ENCODE data around the gene HECTD2.
A peak's percentile ranks its signal among the peaks of the same experiment; 100 is the strongest.
"Not testable (repeated sequence)": the region's sequence is repeated elsewhere in the genome, so short reads cannot be mapped to it uniquely, and the experiment has no call there.

HECTD2 gene

GRCh38 chr10:91409869-91410637, at the start of gene HECTD2:
HECTD2 (plus strand) TSS chr10:91410344; CDS start chr10:91410439, 95 bp downstream.
- Histone ChIP-seq H3K27me3 (ENCODE audit: low read depth) (no peaks in the 10 kb centered on the region), H3K36me3 (replicated peaks) (no peaks in the 10 kb centered on the region), H3K4me3 (peak within 1 kb of the TSS; percentile 47), H3K4me1 (peaks cover 38% of the 10 kb centered on the region), H3K9me3 (no peaks in the 10 kb centered on the region)
- in situ Hi-C loops (cut with MboI; ENCODE audit: low sequenced_read_pairs), result no loop called here
- peak; percentile 62 to 74 for DNase-seq (ENCODE audit: low spot score in 2 of 2)

DNA sequence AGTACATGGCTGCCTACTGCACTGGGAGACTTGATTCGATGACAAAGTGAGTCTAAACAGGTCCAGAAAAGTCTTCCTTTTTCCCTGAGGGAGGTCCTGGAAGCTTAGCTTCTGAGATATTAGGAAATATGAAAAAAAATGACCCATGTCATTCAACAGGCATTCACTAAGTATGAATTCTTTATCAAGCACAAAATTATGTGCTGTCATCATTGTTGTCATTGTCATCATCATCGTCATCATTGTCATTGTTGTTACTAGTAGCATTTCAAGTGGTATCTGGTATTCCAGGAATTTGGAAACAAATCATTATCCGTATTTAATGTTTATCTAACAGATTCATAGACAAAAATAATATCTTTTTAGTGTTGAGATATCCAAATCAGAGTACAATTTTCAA, 49.7 kb upstream of the HECTD2 start:
- H3K27me3 ChIP-seq (ENCODE audit: low read depth), result peaks cover 5% of the 10 kb centered on the region; the same call in 1 of the 2 replicates
- H3K9me3 ChIP-seq, result no peaks in the 10 kb centered on the region
- H3K4me3 ChIP-seq, result no peak overlapping the region
- H3K36me3 ChIP-seq (replicated peaks), result no peaks in the 10 kb centered on the region
- in situ Hi-C loops (cut with MboI; ENCODE audit: low sequenced_read_pairs), result no loop called here
- DNase-seq (ENCODE audit: low spot score in 2 of 2), result no peak
- no peaks in the 10 kb centered on the region for H3K4me1 ChIP-seq

DNA sequence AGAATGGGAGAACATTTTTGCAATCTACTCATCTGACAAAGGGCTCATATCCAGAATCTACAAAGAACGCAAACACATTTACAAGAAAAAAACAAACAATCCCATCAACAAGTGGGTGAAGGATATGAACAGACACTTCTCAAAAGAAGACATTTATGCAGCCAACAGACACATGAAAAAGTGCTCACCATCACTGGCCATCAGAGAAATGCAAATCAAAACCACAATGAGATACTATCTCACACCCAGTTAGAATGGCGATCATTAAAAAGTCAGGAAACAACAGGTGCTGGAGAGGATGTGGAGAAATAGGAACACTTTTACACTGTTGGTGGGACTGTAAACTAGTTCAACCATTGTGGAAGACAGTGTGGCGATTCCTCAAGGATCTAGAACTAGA, 44.6 kb upstream of the HECTD2 start:
- H3K27me3 ChIP-seq (ENCODE audit: low read depth); DNase-seq (ENCODE audit: low spot score in 2 of 2); H3K9me3 ChIP-seq; H3K4me3 ChIP-seq; in situ Hi-C loops (cut with MboI; ENCODE audit: low sequenced_read_pairs); H3K36me3 ChIP-seq (replicated peaks); H3K4me1 ChIP-seq: not testable (repeated sequence)

GRCh38 chr10:91366704-91367103, 43.4 kb upstream of the HECTD2 start:
- Histone ChIP-seq H3K36me3 (replicated peaks) (no peaks in the 10 kb centered on the region), H3K27me3 (ENCODE audit: low read depth) (no peaks in the 10 kb centered on the region), H3K4me1 (no peaks in the 10 kb centered on the region), H3K4me3 (no peak overlapping the region), H3K9me3 (no peaks in the 10 kb centered on the region)
- in situ Hi-C loops (cut with MboI; ENCODE audit: low sequenced_read_pairs), result no loop called here
- no peak for DNase-seq (ENCODE audit: low spot score in 2 of 2)

- in situ Hi-C loops (cut with MboI; ENCODE audit: low sequenced_read_pairs), result no loop called here
- no peak for DNase-seq (ENCODE audit: low spot score in 2 of 2)
- H3K36me3 ChIP-seq (replicated peaks), result no peaks in the 10 kb centered on the region
- H3K9me3 ChIP-seq, result no peaks in the 10 kb centered on the region
- no peaks in the 10 kb centered on the region for H3K4me1 ChIP-seq
- H3K27me3 ChIP-seq (ENCODE audit: low read depth), result no peaks in the 10 kb centered on the region
- H3K4me3 ChIP-seq, result no peak overlapping the region
Measured at GRCh38 chr10:91367127-91367531, 43.0 kb upstream of the HECTD2 start.

GRCh38 chr10:91367558-91367957, 42.6 kb upstream of the HECTD2 start:
- H3K4me1 ChIP-seq, result no peaks in the 10 kb centered on the region
- no peaks in the 10 kb centered on the region for H3K36me3 ChIP-seq (replicated peaks)
- H3K4me3 ChIP-seq, result no peak overlapping the region
- H3K27me3 ChIP-seq (ENCODE audit: low read depth), result no peaks in the 10 kb centered on the region
- no peak for DNase-seq (ENCODE audit: low spot score in 2 of 2)
- in situ Hi-C loops (cut with MboI; ENCODE audit: low sequenced_read_pairs), result no loop called here
- no peaks in the 10 kb centered on the region for H3K9me3 ChIP-seq

- H3K4me3 ChIP-seq; in situ Hi-C loops (cut with MboI; ENCODE audit: low sequenced_read_pairs); H3K9me3 ChIP-seq; H3K27me3 ChIP-seq (ENCODE audit: low read depth); H3K4me1 ChIP-seq; H3K36me3 ChIP-seq (replicated peaks): not testable (repeated sequence)
- peak in 1 of 2 experiments; percentile 19 for DNase-seq (ENCODE audit: low spot score in 2 of 2)
Measured at GRCh38 chr10:91369978-91370589, 40.1 kb upstream of the HECTD2 start.

- in situ Hi-C loops (cut with MboI; ENCODE audit: low sequenced_read_pairs), result no loop called here
- H3K27me3 ChIP-seq (ENCODE audit: low read depth), result no peaks in the 10 kb centered on the region
- H3K4me1 ChIP-seq, result no peaks in the 10 kb centered on the region
- no peak overlapping the region for H3K4me3 ChIP-seq
- no peak for DNase-seq (ENCODE audit: low spot score in 2 of 2)
- H3K36me3 ChIP-seq (replicated peaks), result no peaks in the 10 kb centered on the region
- H3K9me3 ChIP-seq, result peaks cover 2% of the 10 kb centered on the region; the same call in 1 of the 2 replicates
Measured at GRCh38 chr10:91374052-91374451, 36.1 kb upstream of the HECTD2 start.

- in situ Hi-C loops (cut with MboI; ENCODE audit: low sequenced_read_pairs), result loop anchor here (25.0 kb wide), 1 partner anchor 534 kb away; the partner anchor contains the start of genes BTAF1 and FGFBP3
- DNase-seq (ENCODE audit: low spot score in 2 of 2), result no peak
- H3K4me3 ChIP-seq, result no peak overlapping the region
- no peaks in the 10 kb centered on the region for H3K36me3 ChIP-seq (replicated peaks)
- peaks cover 3% of the 10 kb centered on the region; the same call in 1 of the 2 replicates for H3K4me1 ChIP-seq
- no peaks in the 10 kb centered on the region for H3K27me3 ChIP-seq (ENCODE audit: low read depth)
- H3K9me3 ChIP-seq, result peaks cover 2% of the 10 kb centered on the region; the same call in 1 of the 2 replicates
Measured at GRCh38 chr10:91378061-91378460, 32.1 kb upstream of the HECTD2 start.

GRCh38 chr10:91380873-91381256, 29.3 kb upstream of the HECTD2 start:
- DNase-seq (ENCODE audit: low spot score in 2 of 2), result no peak
- no peaks in the 10 kb centered on the region for H3K36me3 ChIP-seq (replicated peaks)
- in situ Hi-C loops (cut with MboI; ENCODE audit: low sequenced_read_pairs), result loop anchor here (25.0 kb wide), 1 partner anchor 531 kb away; the partner anchor contains the start of genes BTAF1 and FGFBP3
- H3K4me1 ChIP-seq, result peaks cover 3% of the 10 kb centered on the region; the same call in 1 of the 2 replicates
- 0 out of 2 replicates have a peak, but pooled peaks cover under 1% of the 10 kb centered on the region for H3K9me3 ChIP-seq
- peaks cover 7% of the 10 kb centered on the region for H3K27me3 ChIP-seq (ENCODE audit: low read depth)
- H3K4me3 ChIP-seq, result no peak overlapping the region

DNA sequence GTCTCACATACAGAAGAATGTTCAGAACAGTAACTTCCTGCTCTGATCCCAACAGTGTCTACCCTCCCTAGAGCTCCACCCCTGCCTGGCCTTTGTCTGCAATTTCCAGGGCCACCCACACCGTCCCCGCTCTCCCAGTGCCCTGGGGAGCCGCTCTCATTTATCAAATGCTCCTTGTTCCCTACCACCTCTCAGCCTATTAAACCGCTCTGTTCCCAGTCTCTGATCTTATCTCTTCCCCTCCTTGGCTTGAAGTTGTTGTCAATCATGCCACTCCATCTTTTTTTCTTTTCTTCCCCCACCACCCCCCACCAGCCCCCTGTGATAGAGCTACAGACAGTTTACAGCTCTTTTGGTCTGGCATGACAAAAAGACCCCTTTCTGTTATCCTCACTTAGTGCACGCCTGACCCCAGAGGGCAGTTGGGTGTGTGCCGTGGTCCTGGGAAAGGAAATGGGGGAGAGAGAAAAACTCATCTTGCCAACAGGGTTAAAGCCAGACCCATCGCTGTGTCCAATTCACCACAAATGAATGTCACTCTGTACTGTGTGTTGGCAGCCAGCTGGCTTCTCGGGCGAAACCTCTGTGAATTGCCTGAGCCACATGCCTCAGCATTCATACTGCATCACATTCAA, 28.8 kb upstream of the HECTD2 start:
- peaks cover 12% of the 10 kb centered on the region for H3K27me3 ChIP-seq (ENCODE audit: low read depth)
- no peak overlapping the region for H3K4me3 ChIP-seq
- in situ Hi-C loops (cut with MboI; ENCODE audit: low sequenced_read_pairs), result loop anchor here (25.0 kb wide), 1 partner anchor 531 kb away; the partner anchor contains the start of genes BTAF1 and FGFBP3
- DNase-seq (ENCODE audit: low spot score in 2 of 2), result peak in 1 of 2 experiments; percentile 23
- no peaks in the 10 kb centered on the region for H3K36me3 ChIP-seq (replicated peaks)
- H3K9me3 ChIP-seq, result no peaks in the 10 kb centered on the region
- peaks cover 3% of the 10 kb centered on the region; the same call in 1 of the 2 replicates for H3K4me1 ChIP-seq

GRCh38 chr10:91385306-91386085, 24.6 kb upstream of the HECTD2 start:
- Histone ChIP-seq H3K4me3 (no peak overlapping the region), H3K9me3 (no peaks in the 10 kb centered on the region), H3K36me3 (replicated peaks) (no peaks in the 10 kb centered on the region), H3K4me1 (peaks cover 3% of the 10 kb centered on the region; the same call in 1 of the 2 replicates), H3K27me3 (ENCODE audit: low read depth) (peaks cover 29% of the 10 kb centered on the region)
- in situ Hi-C loops (cut with MboI; ENCODE audit: low sequenced_read_pairs), result loop anchor here (25.0 kb wide), 1 partner anchor 527 kb away; the partner anchor contains the start of genes BTAF1 and FGFBP3
- DNase-seq (ENCODE audit: low spot score in 2 of 2), result no peak
